Chondrocyte (in vitro differentiated cells): ENCODE measurements around the gene REV1. TPM values are rescaled to one million over a fixed set of nuclear protein-coding genes. Genes with fewer than 3 reads are reported as not detected.

Experiments
- DNase-seq: peaks from one replicate; pipeline ENCODE4 v3.0.0; 2021; ENCODE audit warnings: mixed read lengths, low spot score
- H3K27ac Mint-ChIP-seq: one replicate; pipeline ENCODE4 v1.8.0; 2021; ENCODE audit warnings: mild to moderate bottlenecking, moderate library complexity, mixed read lengths; ENCODE audit not compliant: unreplicated experiment
- H3K27me3 Mint-ChIP-seq: 2 replicates; pipeline ENCODE4 v1.8.0; 2021; ENCODE audit warnings: low read depth, mixed read lengths
- H3K36me3 Mint-ChIP-seq: 2 replicates; pipeline ENCODE4 v1.8.0; 2021; ENCODE audit warnings: low read depth, mixed read lengths
- H3K4me1 Mint-ChIP-seq: 2 replicates; pipeline ENCODE4 v1.8.0; 2021; ENCODE audit warnings: low read depth, mild to moderate bottlenecking, mixed read lengths
- H3K4me3 Mint-ChIP-seq: one replicate; pipeline ENCODE4 v1.8.0; 2021; ENCODE audit warnings: mild to moderate bottlenecking, moderate library complexity, mixed read lengths; ENCODE audit not compliant: unreplicated experiment
- H3K9me3 Mint-ChIP-seq: 2 replicates; pipeline ENCODE4 v1.8.0; 2021; ENCODE audit warnings: low read depth, mixed read lengths
- total RNA-seq: library from RNA; stranded (reverse); gene quantifications from 3 replicates; pipeline ENCODE4 v1.2.1, GENCODE V29; 2021
- TF ChIP-seq, protein P1 (sequence below): fragments of 200-600 bp; sonication (generic); IDR thresholded peaks from 2 replicates; pipeline ENCODE4 v1.5.0; 2021; ENCODE audit warnings: antibody characterized with exemption, mild to moderate bottlenecking, moderate library complexity

REV1 gene
- total RNA-seq, 1 donor from 2014 or later = 25.0 TPM

DNA sequence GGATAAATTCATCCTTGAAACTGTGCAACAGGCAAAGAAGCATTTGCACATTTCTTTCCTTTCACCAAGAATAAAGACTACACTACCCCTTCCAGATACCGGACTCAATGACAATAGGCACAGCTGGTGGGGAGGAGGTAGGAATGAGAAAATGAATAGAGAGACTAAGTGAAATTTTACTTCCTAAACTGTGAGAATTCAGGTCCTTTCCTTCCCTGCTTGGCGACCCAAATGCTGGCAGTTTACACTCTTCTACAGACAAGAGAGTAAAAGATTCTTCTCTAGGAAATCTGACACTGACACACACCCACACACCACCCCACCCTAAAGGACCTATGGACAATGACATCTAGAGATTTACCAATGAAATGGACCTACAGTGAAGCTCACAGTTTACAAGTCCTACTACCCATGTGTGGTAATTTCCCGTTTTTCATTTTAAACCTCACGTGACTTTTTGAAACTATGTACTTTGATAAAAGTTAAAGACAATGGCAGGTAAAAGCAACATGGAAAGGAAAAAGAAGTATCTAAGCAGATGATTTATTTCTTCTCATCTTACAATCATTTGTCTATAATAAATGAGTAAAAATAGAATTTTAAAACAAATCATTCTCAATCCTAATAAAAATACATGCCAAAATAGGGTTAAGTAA, 27.9 kb downstream of the REV1 start:
- H3K27ac Mint-ChIP-seq = no peak overlapping the region
- no peak for DNase-seq
- H3K36me3 Mint-ChIP-seq = peaks cover 24% of the 10 kb centered on the region
- no peaks in the 10 kb centered on the region for H3K27me3 Mint-ChIP-seq
- TF ChIP-seq, protein P1, sequence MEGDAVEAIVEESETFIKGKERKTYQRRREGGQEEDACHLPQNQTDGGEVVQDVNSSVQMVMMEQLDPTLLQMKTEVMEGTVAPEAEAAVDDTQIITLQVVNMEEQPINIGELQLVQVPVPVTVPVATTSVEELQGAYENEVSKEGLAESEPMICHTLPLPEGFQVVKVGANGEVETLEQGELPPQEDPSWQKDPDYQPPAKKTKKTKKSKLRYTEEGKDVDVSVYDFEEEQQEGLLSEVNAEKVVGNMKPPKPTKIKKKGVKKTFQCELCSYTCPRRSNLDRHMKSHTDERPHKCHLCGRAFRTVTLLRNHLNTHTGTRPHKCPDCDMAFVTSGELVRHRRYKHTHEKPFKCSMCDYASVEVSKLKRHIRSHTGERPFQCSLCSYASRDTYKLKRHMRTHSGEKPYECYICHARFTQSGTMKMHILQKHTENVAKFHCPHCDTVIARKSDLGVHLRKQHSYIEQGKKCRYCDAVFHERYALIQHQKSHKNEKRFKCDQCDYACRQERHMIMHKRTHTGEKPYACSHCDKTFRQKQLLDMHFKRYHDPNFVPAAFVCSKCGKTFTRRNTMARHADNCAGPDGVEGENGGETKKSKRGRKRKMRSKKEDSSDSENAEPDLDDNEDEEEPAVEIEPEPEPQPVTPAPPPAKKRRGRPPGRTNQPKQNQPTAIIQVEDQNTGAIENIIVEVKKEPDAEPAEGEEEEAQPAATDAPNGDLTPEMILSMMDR = no peak
- no peak overlapping the region for H3K4me3 Mint-ChIP-seq
- peaks cover 6% of the 10 kb centered on the region for H3K9me3 Mint-ChIP-seq
- peaks cover 7% of the 10 kb centered on the region for H3K4me1 Mint-ChIP-seq

DNA sequence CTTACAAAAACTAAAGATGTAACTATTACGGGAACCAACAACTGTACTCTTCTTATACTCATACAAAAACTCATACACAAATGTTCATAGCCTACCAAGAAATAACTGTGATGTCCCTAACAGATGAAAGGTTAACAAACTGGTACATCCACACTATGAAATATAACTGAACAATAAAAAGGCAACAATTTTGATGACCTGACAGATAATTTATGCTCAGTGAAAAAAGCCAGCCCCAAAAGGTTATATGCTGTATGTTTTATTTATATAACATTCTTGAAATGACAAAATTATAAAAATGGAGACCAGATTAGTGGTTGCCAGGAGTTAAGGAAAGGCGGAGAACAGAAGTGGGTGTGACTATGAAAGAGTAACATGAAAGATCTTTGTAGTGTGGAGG, 31.3 kb downstream of the REV1 start:
- Mint-ChIP-seq H3K4me3 (no peak overlapping the region), H3K27ac (no peak overlapping the region), H3K4me1 (peaks cover 5% of the 10 kb centered on the region), H3K9me3 (peaks cover 6% of the 10 kb centered on the region), H3K36me3 (peaks cover 35% of the 10 kb centered on the region), H3K27me3 (no peaks in the 10 kb centered on the region)
- DNase-seq = no peak
- TF ChIP-seq, protein P1 = no peak

DNA sequence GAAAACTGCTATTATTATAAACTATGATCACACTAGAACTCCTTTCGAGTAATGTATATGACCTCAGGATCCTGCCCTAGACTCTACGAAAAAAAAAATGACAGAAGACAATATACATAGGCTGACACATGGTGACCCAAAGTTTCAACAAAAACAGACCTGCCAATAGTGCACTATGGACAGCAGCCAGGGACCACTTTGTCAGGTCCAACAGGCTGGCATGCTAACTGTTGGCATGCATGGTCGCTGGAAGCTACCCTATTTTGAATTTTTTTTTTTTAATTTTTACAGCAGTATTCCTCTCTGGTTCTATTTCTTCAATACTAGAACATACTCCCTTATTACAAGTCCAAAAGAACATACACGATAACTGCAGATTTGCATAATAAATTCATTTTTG, 38.1 kb downstream of the REV1 start:
- TF ChIP-seq, protein P1 = no peak

DNA sequence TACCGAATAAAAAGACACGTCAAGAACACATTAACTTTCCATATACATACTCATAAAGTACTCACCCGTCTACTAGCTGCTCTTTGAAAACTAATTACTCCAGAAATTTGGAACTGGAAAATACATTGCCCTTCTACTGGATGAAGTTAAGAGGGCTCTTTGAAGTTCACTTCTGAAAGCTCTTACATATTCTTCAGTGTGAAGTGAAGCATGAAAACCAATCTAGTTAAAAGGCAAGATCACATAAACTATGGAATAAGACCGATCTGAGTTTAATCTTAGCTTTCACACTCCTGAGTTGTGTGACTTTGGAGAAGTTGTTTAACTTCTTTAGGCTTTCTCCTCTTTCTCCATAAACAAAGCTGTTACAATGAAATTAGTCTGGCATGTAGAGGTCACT, 38.5 kb downstream of the REV1 start:
- Mint-ChIP-seq H3K4me1 (no peaks in the 10 kb centered on the region), H3K9me3 (no peaks in the 10 kb centered on the region), H3K36me3 (peaks cover 29% of the 10 kb centered on the region), H3K4me3 (no peak overlapping the region), H3K27ac (no peak overlapping the region), H3K27me3 (no peaks in the 10 kb centered on the region)
- TF ChIP-seq, protein P1 = no peak
- no peak for DNase-seq

More for the DNA sequence above, 38.1 kb downstream of the REV1 start:
- DNase-seq = no peak
- Mint-ChIP-seq H3K27me3 (no peaks in the 10 kb centered on the region), H3K27ac (peak overlapping the region; percentile 2), H3K4me3 (no peak overlapping the region), H3K36me3 (peaks cover 27% of the 10 kb centered on the region), H3K4me1 (no peaks in the 10 kb centered on the region), H3K9me3 (no peaks in the 10 kb centered on the region)

DNA sequence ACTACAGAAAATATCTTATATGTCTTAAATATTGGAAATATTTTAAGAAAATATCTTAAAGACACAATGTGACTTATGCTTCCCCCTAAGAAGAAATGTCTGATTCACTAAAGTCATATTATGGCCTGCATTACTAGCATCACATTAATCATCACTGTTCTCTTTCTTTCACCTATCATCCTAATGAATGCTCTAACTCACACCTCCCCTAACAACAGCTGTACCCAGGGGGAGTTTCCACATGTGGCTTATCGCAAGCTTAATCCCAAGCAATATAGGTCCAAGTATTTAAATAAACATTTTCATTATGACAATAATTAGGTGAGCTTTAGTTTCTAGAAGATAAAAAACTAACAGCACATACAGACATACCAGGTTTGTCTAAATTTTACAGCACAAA, 39.6 kb downstream of the REV1 start:
- H3K36me3 Mint-ChIP-seq = peaks cover 23% of the 10 kb centered on the region
- H3K4me3 Mint-ChIP-seq = no peak overlapping the region
- H3K27ac Mint-ChIP-seq = no peak overlapping the region
- no peaks in the 10 kb centered on the region for H3K9me3 Mint-ChIP-seq
- TF ChIP-seq, protein P1 = no peak
- no peaks in the 10 kb centered on the region for H3K27me3 Mint-ChIP-seq
- peaks cover 3% of the 10 kb centered on the region for H3K4me1 Mint-ChIP-seq
- DNase-seq = no peak
